Activated CD4-positive, CD25-positive, alpha-beta regulatory T cell treated with anti-CD3 and anti-CD28 coated beads, Interleukin-2, amount 50 U/mL, for 72 hours (primary cell): ENCODE results near the gene SLC22A15.
"Not testable (repeated sequence)": the region's sequence is repeated elsewhere in the genome, so short reads cannot be mapped to it uniquely, and the experiment has no call there.

Source experiments
- DNase-seq: peaks from one replicate; pipeline ENCODE4 v3.0.0; 2021

Gene SLC22A15

DNA sequence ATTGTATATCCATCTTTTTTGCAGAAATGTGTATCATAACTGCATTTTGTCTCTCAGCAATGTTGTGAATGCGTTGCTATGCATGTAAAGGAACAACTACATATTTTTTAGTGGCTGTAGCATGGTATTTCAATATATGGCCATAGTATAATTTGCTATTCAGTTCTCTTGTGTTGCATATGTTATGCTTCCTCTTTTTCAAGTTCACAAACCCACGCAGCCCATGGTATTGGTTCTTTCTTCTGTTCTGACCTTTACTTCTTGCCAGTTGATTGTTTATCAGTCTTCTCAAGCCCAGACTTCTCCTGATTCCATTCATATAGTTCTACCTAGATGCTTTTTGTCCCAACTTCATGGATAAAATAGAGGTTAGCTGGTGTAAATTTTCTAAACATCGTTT, 6.1 kb downstream of the SLC22A15 start:
- DNase-seq, result no peak

DNA sequence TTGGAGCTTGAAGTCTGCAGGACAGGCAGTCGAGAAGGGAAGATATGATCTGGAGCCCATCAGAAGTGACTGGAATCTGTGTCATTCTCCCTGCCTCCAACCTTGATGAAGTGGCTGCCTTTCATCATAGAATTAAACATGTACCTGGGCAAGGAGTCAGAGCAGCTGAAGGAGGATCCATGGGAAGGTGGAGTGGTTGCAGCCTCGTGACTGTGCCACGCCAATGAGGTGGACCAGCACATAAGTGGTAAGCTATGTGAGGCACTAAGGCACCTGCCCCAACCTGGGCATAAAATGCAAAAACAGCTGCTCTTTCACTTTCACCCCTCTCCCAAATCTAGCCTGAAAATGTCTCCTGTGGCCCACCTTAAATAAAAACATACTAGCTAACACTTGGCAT, 7.3 kb downstream of the SLC22A15 start:
- DNase-seq, result no peak

DNA sequence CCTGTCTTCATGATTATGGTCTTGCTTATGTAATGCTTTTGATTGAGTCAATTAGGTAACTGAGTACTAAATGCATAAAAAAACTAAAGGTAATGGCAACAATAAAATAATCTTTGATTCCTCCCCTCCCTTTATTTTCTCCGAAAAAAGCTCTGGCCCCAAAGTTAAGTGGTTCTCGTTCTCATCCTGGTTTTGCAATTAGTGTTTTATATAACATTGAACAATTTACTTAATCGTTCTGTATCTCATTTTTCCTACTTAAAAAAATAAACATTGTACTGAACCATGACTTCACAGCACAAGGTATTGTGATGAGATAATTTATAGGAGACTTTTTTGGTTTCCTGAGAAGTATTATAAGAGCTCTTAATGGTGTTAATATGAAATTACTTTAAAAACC, 11.3 kb downstream of the SLC22A15 start:
- DNase-seq, result no peak

DNA sequence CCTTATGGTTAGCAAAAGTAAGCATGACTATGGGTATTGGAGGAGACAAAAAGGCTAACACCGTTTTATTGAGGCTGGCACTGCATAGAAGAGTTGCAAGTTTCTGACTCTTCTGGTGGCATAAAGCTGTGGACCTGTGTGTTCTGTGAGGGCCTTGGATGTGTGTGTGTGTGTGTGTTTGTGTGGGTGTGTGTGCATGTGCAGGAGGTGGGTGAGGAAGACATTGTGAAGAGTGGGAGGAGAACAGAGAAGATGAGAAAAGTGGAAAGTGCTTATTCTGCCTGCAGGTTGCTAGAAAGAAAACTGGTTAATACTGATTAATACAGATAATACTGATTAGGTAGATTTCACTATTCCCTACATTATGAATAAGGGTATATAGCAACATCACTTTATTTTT, 12.6 kb downstream of the SLC22A15 start:
- DNase-seq, result no peak

DNA sequence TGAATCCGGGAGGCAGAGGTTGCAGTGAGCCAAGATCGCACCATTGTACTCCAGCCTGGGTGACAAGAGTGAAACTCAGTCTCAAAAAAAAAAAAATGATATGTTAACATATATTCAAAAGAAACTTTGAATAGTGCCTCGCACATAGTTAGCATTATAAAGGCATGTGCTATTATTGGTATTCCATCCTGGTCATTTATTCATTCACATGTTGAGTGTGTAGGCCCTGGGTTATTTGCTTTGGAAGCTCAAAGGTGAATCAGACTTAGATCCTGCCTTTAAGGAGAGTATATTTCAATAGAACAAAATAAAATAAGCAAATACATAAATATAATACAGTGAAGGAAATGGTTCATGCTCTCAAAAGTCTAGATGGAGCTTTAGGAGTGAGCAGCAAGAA, 13.4 kb downstream of the SLC22A15 start:
- no peak for DNase-seq

DNA sequence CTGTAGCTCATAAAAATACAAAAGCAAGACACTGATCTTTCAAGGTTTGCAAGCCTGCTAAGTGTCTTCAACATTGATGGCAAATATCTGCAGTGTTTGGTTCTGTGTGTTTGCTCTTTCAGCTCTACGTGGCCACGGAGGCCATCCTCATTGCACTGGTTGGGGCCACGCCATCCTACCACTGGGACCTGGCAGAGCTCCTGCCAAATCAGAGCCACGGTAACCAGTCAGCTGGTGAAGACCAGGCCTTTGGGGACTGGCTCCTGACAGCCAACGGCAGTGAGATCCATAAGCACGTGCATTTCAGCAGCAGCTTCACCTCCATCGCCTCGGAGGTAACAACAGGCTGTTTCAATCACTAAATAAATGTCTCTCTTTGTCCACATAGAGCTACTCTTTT, 15.6 kb downstream of the SLC22A15 start:
- no peak for DNase-seq

DNA sequence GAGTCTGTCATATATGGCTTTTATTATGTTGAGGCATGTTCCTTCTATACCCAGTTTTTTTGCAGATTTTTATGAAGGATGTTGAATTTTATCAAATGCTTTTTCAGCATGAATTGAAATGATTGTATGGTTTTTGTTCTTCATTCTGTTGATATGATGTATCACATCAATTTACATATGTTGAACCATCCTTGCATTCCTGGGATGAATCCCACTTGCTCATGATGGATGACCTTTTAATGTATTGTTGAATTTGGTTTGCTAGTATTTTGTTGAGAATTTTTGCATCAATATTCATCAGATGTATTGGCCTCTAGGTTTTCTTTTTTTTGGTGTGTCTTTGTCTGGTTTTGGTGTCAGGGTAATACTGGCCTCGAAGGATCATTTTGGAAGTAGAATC, 21.6 kb downstream of the SLC22A15 start:
- not testable (repeated sequence) for DNase-seq

DNA sequence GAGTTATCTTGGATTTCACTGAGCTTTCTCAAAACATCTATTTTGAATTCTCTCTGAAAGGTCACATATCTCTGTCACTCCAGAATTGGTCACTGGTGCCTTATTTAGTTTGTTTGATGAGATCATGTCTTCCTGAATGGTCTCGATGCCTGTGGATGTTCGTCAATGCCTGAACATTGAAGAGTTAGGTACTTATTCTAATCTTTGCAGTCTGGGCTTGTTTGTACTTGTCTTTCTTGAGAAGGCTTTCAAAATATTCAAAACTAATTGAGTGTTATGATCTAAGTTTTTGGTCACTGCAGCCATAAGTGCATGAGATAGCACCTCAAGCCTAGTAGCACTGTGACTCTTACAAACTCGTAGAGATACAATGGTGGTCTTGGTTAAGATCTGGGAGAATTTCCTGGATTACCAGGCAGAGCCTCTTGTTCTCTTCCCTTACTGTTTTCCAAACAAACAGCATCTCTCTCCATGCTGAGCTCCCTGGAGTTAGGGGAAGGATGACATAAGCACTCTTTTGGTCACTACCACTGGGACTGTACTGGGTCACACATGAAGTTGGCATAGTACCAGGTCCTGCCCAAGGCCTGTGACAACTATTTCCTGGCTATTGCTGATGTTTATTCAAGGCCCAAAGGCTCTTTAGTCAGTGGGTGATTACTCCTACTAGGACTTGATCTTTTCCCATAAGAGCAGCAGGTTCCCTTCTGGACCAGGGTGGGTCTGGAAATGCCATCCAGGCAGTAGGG, 25.6 kb downstream of the SLC22A15 start:
- no peak for DNase-seq

DNA sequence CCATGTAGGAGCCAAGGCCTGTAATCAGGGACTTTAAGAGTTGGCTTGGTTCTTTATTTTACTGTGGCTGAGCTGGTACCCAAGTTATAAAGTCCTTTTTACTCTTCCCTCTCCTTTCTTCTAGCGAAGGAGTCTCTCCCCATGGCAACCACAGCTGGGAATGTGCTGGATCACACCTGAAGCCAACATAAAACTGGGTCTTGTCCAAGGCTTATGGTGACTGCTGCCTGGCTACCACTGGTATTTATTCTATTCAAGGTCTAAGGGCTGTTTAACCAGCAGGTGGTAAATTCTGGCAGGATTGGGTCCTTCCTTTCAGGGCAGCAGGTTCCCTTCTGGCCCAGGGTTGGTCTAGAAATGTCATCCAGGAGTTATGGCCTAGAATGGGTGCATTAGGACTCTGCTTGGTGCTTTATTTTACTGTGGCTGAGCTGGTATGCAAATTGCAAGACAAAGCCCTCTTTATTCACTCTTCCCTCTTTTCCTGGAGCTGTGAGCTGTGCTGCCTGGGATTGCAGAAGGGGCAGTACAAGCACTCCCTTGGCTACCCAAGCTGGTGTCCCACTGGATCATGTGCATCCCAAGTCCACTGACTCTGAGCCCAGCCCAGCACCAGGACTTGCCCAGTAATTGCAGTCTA, 26.6 kb downstream of the SLC22A15 start:
- DNase-seq, result no peak

DNA sequence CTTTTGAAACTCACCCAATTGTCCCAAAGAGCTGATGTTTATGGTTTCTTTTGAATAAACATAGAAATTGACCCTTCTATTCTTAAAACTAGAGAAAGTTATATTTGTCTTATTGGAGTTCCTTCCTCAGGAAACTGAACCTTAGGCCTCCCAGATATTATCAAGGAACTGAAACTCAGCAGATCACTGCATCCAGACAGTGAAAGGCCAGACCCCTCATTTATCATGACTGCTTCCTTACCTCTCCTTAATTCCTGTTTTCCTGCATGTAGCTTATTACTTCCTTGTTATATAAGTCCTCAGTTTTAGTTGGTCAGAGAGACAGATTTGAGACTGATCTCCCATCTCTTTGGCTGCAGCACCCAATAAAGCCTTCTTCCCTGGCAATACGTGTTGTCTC, 27.5 kb downstream of the SLC22A15 start:
- DNase-seq, result no peak

DNA sequence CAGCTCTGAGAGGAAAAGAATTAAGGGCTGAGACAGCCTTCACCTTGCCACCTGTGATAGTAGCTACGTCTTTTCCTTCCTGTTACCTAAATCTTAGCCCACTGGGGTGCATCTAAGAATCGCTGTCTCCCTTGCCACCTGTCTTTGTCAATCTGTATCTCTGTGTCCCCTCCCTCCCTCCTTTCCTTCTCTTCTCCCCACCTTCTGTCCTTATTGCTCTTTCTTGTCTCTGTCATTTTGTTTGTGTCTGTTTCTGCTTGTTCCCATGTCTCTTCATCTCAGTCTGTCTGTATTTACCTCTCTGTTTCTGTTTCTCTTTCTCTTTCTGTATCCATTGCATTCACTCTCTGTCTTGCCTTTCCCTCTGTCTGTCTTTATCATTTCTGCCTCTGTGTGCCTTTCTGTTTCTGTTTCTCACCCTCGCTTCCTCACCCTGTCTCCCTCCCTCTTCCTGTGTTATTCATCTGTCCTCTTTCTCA, 30.2 kb downstream of the SLC22A15 start:
- no peak for DNase-seq

DNA sequence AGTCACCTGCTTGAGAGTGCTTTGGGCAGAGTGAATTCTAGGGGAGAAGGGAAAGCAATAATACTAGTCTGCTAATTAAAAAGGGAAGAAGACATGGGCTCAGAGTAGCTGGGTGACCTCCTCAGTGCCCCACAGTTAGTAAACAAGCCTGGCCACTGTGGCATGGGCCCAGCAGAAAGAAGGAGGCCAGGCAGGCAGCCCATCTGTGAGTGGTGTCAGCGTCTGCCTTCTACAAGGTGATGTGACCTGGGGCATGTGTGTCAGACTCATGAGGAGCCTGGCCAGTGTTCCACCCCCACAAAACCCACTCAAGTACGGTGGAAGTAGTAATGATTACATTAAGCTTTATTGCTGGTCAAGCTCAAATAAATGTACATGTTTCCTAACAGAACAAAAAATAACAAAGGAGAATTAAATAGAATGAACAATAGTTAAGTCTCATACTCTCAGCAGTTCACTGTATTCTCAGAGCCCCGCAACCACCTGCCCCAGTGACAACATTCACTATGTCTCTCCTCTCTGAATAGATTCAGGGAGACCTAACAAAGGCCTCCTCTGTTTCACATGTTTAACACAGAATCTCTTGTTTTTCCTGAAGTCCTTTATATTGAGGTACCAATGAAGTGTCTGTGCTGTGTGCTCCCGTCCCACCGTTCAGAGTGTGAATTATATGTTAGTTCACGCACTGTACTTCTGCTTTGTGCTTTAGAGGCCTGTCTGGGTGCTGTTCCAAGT, 32.5 kb downstream of the SLC22A15 start:
- no peak for DNase-seq

DNA sequence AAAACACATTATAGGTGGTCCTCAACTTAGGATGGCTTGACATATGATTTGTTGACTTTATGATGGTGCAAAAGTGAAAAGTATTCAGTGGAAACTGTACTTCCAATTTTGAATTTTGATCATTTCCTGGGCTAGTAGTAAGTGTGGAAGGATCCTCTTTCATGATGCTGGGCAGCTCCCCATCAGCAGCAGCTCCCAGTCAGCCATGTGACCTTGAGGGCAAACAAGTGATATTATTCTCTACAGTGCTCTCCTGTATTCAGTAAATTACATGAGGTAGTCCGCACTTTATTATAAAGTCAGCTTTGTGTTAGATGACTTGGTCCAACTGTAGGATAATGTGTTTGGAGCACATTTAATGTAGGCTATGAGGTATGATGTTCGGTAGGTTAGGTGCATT, 36.4 kb downstream of the SLC22A15 start:
- no peak for DNase-seq

DNA sequence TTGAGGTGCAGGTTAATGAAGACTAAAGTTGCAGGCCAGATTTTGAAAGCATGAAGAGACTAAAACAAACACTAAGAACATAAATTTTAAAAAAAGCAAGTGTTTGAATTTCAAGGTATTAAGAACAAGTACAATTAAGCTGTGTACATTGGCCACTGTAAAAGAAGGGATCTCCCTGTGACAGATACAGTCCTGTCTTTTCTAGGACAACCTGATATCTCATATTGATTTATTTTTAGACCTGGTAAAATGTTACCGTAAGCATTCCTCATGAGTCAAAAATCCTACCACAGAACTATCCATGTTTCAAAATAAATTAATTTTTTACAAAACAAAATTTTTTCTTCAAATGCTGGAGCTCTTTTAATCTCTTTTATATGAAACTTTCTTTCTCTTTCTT, 39.4 kb downstream of the SLC22A15 start:
- DNase-seq, result no peak

DNA sequence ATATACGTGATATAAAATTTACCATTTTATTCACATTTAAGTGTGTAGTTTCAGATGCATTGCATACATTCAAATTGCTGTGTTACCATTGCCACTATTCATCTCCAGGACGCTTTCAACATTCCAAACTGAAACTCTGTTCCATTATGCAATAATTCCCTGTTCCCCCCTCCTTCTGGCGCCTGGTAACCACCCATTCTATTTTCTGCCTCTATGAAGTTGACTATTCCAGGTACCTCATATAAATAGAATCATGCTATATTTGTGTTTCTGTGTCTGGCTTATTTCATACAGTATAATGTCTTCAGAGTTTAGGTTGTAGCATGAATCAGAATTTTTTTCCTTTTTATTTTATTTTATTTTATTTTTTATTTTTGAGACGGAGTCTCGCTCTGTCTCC, 41.7 kb downstream of the SLC22A15 start:
- DNase-seq, result no peak

DNA sequence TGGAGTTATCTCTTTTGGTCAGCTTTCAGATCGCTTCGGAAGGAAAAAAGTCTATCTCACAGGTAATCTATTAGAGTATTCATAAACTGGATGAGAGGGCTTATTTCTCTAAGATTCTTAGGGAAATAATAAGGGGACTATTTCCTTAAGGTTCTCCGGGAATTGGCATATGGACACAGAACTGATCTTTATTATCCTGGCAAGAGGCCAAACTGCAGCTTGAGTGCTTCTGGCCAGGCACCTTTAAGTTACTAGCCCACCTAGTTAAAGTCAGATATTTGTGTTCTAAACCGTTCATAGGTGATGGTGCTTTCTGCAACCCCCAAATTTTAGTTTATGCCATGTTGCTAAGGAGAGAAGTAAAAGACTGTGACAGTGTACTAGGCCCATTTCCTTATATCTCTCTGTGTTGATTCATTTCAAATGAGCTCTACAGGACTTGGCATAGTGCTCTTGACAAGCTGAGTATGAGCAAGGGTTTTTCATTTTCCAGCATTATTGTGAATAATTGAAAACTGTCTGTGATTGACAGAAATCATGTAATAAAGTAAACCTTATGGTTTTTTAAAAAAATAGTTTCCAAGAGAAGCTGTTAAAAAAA, 43.4 kb downstream of the SLC22A15 start:
- DNase-seq, result no peak

DNA sequence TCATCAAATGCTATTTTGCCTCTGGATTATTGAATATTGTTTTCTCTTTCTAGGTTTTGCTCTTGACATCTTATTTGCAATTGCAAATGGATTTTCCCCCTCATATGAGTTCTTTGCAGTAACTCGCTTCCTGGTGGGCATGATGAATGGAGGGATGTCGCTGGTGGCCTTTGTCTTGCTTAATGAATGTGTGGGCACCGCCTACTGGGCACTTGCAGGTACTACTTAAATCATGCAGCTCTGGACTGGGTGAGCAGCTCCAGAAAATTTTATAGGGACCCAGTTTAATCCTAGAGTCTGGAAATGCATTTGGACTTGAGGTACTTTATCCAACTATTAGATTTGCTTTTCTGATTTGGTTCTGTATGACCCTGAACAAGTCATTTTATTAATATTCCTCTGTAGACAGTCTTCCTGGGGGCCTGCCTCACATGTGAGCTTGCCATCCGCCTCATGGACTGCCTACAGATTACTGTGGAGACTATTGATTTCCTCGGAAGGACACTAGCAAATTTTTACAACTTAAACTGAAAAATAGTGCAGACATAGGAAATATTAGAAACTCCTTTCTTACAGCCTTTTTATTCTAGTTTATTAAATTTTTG, 44.5 kb downstream of the SLC22A15 start:
- DNase-seq, result no peak

DNA sequence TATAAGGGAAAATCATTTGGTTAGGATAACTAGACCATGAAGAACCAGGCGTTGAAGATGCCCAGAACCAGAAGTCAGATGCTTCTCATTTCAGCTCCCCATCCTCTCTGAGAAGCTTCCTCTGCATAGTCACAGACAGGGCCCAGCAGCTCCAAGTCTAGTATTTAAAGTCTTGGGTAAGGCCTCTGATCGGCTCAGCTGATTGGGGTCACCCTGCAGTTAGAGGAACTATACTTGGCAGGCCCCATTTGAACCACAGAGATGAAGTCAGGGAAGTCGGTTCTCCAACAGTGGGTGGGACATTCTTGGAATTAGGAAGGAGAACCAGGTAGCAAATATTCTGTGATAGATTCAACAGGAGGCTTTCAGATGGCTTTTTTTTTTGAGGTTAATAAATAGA, 48.3 kb downstream of the SLC22A15 start:
- no peak for DNase-seq

DNA sequence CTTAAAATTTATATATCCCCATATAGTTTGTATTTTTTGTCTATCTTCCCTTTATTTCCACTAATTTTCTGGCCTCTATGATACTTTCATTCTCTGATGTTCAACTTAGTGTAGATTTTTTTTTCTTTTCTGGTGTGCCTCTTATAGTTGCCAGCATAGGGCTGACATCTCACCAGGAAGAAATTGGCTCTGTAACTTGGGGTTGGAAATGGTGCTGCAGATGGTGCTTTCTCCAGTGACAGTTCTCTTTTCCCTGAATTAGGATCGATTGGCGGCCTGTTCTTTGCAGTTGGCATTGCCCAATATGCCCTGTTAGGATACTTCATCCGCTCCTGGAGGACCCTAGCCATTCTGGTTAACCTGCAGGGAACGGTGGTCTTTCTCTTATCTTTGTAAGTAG, 50.3 kb downstream of the SLC22A15 start:
- no peak for DNase-seq

DNA sequence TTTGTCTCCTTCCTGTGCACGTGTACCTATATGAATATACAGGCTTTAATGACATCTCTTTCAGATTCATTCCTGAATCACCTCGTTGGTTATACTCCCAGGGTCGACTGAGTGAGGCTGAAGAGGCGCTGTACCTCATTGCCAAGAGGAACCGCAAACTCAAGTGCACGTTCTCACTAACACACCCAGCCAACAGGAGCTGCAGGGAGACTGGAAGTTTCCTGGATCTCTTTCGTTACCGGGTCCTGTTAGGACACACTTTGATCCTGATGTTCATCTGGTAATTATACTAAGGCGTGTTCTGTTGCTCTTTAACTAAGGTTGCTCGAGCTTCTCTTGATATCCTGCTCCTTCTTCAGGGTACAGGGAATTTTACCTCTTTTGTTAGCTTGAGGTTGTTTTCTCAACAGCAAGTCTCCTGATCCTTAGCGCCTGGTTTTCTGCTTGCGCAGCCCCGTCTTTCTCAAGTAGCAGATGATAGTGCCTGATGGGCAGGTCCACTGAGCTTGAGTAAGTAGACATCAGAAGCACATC, 55.1 kb downstream of the SLC22A15 start:
- DNase-seq, result no peak

DNA sequence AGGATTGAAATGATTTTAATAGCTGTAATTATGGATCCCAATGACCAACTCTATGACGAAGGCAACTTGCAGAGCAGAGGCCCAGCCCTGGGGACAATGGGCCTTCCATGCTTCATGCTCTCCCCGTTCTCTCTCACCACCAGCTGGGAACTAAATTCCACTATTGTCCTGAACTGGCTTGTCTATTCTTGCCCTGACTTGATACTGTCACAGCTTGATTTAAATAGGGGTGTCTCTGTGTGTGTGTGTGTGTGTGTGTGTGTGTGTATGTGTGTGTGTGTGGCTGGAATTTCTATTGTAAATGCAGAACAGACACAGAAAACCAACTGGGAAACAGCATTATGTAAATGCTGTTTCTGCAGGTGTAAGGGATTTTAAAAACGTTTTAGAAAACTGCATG, 57.0 kb downstream of the SLC22A15 start:
- no peak for DNase-seq

DNA sequence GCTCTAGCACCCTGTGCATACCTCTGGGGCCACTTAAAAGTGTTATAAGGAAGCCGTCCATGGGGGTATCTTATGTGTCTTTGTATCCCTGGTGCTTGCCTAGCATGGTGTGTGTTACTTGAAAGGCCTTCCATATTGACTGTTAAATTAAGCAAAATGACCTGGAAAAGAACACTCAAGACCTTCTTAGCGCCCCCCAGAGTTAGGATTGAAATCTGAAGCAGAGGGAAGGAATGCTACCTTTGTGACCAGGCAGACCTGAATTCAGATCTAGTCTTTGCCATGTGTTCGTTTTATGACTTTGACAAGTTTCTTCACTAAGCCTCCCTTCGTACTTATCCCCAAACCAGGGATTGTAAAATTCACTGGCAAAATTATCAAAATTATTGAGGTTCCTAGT, 59.9 kb downstream of the SLC22A15 start:
- DNase-seq, result no peak

DNA sequence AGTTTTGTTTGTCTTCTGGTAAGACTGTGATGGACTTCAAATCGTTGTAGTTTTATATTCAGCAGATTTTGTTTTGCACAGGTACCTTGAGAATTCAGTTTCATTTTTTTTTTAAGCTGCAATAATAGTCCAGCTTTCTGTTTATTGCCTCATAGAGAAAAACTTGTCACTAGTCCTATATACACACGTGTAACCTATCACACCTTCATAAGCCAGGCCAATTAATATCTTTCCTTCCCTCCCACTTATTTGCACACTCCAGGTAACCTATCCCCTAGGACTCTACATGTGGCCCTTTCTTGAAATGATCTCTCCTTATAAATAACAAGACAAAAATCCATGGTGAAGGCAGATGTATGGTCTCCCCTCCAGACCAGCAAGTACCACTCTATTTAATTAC, 62.4 kb downstream of the SLC22A15 start:
- no peak for DNase-seq
